GM19324 (cell line): ENCODE results near the gene SDK1.

Source experiments
- ATAC-seq: cut with Tn5 transposase; IDR thresholded peaks from one replicate; pipeline ENCODE4 v1.9.1; 2021; ENCODE audit warnings: mild to moderate bottlenecking, moderate library complexity; ENCODE audit not compliant: unreplicated experiment, low FRiP score

SDK1 gene

DNA sequence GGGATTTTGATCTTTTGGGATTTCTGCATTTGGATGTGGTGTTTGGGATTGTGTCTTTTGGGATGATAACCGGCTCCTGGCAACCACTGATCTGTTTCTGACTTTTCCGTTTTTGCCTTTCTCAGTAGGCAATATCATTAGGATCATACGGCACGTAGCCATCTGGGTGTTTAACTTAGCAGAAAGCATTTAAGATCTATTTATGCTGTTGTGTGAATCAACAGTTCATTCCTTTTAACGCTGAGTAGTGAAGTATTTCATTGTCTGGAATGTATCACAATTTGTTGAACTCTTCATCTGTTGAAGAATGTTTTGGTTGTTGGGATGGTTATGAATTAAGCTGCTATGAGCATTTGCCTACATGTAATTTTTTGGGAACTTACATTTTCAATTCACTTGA lies 459.6 kb downstream of the SDK1 start:
- ATAC-seq, result no peak

GRCh38 chr7:3762146-3762831 lies 461.2 kb downstream of the SDK1 start:
- no peak for ATAC-seq

DNA sequence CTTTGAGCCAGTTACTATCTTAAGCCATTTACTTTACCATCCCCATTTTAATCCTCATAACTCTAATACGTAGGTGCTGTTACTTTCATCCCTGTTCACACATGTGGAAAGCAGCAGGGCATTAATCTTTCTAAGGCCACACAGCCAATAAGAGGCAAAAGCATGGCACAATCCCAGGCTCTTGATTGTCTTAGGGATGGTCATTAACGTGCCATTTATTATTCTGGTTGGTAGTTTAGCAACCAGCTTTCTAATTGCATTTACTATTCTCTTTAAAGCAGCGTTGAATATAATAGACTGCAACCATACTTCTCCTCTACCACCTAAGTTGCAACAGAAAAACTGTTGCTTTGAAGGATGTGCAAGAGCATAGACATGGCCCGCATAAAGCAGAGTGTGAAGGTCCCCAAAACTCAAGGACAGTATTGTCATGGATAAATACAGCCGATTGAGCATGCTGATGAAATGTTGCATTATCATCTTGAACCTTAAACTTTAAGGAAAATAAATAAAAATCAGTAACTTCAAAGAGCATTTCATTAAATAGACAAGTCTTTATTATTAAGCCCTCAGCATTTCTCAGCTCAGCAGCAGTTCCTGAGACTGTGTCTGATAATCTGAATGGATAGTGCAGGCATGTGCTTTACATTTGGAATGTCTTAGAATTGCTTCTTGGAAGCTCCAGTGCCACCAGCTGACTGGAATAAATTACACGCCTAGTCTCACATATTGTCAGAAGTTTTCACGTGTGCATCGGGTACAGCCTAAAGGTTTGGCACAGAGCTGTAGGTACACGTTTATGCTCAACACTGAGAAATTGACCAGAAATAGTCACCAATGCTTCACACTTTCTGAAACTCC lies 467.1 kb downstream of the SDK1 start:
- ATAC-seq, result no peak

- ATAC-seq, result no peak
These were observed 470.9 kb downstream of the SDK1 start for GRCh38 chr7:3771906-3772305.

DNA sequence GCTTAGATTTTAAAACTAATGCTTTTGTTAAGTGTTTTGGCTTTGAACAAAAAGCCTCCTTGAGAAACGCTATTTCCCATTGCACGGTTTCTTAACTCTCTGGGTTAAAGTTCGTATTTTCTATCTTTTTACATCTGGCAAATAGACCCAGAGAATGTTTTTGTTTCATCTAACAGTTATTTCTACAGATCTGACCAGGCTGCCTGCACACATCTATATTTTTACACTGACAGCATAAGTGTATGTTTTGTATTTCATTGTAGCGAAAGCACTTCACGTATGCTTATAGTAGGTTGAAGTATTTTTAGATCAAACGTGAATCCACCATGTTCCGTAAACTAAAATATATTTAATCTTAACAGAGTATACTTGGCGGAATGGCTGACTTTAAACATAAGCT lies 477.3 kb downstream of the SDK1 start:
- no peak for ATAC-seq

GRCh38 chr7:3780016-3780415 lies 479.0 kb downstream of the SDK1 start:
- no peak for ATAC-seq

DNA sequence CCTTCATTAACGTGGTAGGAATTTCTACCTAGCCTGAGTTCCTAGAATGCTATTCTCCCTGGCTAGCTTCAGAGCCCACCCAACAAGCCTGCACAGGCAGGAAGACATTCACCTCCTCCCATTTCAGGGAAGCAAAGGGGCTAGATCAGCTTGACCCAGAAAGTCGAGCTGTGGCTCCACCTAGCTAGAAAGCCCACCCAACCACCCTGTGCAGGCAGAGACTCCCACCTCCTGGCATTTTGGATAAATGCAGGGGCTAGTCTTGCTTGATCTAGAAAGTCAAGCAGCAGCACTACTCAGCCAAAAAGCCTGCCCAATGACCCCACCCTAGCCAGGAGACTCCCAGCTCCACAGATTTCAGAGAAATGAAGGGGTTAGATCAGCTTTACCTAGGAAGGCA lies 479.5 kb downstream of the SDK1 start:
- no peak for ATAC-seq

GRCh38 chr7:3781607-3782006 lies 480.6 kb downstream of the SDK1 start:
- ATAC-seq, result no peak

GRCh38 chr7:3787717-3788264 lies 486.7 kb downstream of the SDK1 start:
- ATAC-seq, result no peak

GRCh38 chr7:3790803-3791202 lies 489.8 kb downstream of the SDK1 start:
- no peak for ATAC-seq

GRCh38 chr7:3791327-3791726 lies 490.3 kb downstream of the SDK1 start:
- ATAC-seq, result no peak

DNA sequence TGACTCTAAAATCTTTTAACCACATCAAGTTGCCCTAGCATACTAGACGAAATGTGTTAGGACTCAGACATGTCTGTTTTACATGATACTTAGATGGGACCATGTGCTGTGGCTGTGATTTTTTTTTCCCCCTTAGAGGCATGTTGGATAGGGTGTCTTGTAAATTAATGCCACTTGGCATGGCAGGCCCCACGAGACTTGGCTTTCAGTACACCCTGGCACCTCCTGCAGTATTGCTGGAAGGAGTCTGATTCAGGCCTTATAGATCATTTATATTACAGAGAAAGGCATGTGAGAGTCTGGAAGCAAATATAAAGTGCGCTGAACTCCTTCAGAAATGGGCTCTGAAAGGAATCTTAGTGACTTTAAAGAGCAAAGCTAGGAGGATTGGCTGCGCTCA lies 494.1 kb downstream of the SDK1 start:
- ATAC-seq, result no peak

GRCh38 chr7:3795781-3796180 lies 494.7 kb downstream of the SDK1 start:
- ATAC-seq, result no peak

- ATAC-seq, result no peak
These were observed 504.1 kb downstream of the SDK1 start for GRCh38 chr7:3805151-3805550.

DNA sequence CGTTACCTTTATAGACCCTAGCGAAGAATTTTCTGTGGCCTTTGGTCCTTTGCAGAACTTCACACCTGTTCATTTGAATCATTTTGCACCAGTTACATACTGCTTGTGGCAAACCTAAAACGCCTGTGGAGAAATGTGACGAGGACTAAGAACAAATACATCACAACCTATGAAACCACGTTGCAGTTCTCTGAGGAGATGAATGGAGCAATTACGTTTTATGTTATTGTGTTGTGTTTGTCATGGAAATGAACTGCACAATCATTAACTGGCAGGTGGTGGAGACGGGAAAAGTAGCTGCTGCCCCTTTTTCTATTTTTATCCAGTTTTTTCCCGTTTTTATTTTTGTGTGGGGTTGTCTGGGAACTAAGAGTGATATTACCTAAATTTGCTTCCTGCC lies 505.5 kb downstream of the SDK1 start:
- no peak for ATAC-seq

DNA sequence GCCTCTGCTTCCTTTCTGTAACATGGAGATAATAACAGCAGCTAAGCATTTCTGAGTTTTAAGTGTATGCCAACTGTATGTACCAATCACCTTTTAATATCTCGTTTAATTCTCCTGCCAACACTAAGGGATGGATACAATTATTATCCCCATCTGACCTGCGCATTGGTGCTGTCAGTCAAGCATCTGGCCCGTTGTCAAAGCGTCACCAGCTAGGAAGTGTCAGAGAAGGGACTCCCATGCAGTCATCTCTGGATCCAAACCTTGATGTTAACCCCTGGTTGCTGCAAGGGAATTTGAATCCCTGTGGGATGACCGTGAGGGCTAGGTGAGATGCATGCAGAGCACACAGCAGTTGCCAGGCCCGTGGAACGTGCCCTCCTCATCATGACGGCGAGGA lies 506.8 kb downstream of the SDK1 start:
- no peak for ATAC-seq

DNA sequence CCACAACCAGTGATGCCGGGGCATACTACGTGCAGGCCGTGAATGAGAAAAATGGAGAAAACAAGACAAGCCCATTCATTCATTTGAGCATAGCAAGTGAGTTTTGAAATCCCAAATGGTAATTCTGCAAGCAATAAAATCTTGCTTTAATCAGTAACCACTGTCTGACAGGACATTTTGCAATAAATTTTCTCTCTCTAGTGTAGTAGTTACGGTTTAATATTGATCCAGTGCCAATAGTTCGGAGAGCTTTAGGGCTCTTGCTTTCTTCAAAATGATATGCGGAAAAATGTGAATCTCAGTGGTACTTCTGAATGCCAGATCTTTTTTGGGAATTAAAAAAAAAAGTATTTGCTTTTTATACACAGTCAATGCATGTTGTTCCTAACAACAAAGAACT lies 520.4 kb downstream of the SDK1 start:
- ATAC-seq, result no peak

DNA sequence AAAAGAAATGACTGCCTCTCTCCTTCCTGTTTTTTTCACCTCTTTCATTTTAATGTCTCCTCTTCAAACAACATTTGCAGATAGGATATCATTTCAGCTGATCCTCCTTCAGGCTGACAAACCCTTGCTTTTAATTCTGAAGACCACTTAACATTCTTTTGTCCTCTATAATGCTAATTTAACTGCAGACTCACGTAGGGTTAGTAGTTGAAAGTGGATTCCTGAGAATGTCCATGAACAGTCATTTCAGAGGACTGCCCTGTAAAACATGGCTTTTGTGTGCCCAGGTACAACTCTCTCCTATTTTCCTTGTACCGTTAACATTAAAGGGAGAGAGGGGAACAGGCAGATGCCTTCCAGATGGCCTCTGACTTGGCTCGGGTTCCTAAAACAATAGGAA lies 524.4 kb downstream of the SDK1 start:
- no peak for ATAC-seq

DNA sequence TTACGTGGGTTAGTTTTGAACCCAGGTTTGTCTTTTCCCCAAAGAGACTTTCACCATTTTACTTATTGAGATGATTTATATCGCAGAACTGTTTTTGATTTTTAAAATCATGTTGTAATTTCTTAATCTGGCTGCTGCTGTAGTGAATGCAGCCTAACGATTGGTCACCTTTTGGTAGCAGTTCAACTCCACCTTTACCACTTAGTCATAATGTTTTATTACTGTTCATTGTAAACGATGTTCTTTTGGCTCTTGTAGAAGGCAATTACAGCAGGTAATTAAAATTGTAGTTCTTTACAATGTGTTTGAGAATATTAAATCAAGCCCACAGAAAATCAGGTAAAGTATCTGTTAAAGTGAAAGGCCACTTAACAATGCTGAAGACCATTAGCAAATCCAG lies 531.1 kb downstream of the SDK1 start:
- no peak for ATAC-seq

GRCh38 chr7:3835109-3835508 lies 534.1 kb downstream of the SDK1 start:
- no peak for ATAC-seq

- no peak for ATAC-seq
These were observed 535.8 kb downstream of the SDK1 start for GRCh38 chr7:3836855-3837254.
